KMS-11 (cell line): ENCODE data around the gene IVL.

Experiments used
- H2AFZ ChIP-seq: fragments of 200-600 bp; sonication (generic); 2 replicates; pipeline ENCODE4 v1.6.1; 2016; ENCODE audit warnings: antibody characterized with exemption, mixed run types, low read depth
- H3K27ac ChIP-seq: fragments of 200-600 bp; sonication (generic); 2 replicates; pipeline ENCODE4 v1.6.1; 2016; ENCODE audit warnings: mild to moderate bottlenecking, mixed run types
- H3K27me3 ChIP-seq: fragments of 200-600 bp; sonication (generic); 2 replicates; pipeline ENCODE4 v1.6.1; 2017; ENCODE audit warnings: mild to moderate bottlenecking, low read depth, mixed run types, moderate library complexity; ENCODE audit not compliant: insufficient read depth
- H3K36me3 ChIP-seq: fragments of 200-600 bp; sonication (generic); 2 replicates; pipeline ENCODE4 v1.6.1; 2017; ENCODE audit warnings: mild to moderate bottlenecking, mixed run types; ENCODE audit not compliant: insufficient read depth
- H3K4me1 ChIP-seq: fragments of 200-600 bp; sonication (generic); 2 replicates; pipeline ENCODE4 v1.6.1; 2016; ENCODE audit warnings: mild to moderate bottlenecking, low read depth, mixed run types; ENCODE audit not compliant: poor library complexity, severe bottlenecking
- H3K4me2 ChIP-seq: fragments of 200-600 bp; sonication (generic); 2 replicates; pipeline ENCODE4 v1.7.0; 2016; ENCODE audit warnings: mild to moderate bottlenecking, mixed run types
- H3K4me3 ChIP-seq: fragments of 200-600 bp; sonication (generic); IDR thresholded peaks from 2 replicates; pipeline ENCODE4 v1.6.1; 2017; ENCODE audit warnings: low read depth, low read length, mixed read lengths; ENCODE audit not compliant: insufficient read depth
- H3K79me2 ChIP-seq: fragments of 200-600 bp; sonication (generic); 2 replicates; pipeline ENCODE4 v1.6.1; 2016; ENCODE audit warnings: low read depth, mixed run types; ENCODE audit not compliant: insufficient read depth
- H3K9ac ChIP-seq: fragments of 200-600 bp; sonication (generic); 2 replicates; pipeline ENCODE4 v1.6.1; 2016; ENCODE audit warnings: mild to moderate bottlenecking, mixed run types
- H4K20me1 ChIP-seq: fragments of 200-600 bp; sonication (generic); 2 replicates; pipeline ENCODE4 v1.6.1; 2016; ENCODE audit warnings: mild to moderate bottlenecking, mixed run types; ENCODE audit not compliant: insufficient read depth
- TF ChIP-seq, protein P1 (sequence below): fragments of 200-600 bp; sonication (generic); conservative IDR thresholded peaks from 2 replicates; pipeline ENCODE4 v1.6.1; 2017; ENCODE audit warnings: low read depth, mild to moderate bottlenecking, antibody characterized with exemption, low read length, moderate library complexity, mixed read lengths

IVL gene

DNA sequence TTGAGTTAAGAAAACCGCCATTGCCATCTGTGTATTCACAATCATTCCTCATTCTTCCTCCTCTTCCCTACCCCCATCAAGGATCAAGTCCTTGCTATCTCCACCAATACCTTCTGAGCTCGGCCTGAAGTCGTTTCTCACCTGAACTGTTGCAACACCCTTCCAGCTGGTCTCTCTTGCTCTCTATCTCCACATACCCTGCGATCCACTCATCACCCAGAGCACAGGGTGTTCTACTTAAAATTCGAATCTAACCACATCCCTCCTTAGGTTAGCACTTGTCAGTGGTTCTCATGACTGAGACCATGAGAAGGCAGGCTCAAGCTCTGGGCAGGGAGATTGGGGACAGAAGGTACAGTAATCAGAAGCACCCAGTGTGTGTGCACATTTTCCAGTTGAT is 4.6 kb downstream of the IVL start:
- Histone ChIP-seq H3K27ac (no peak overlapping the region), H3K4me1 (no peaks in the 10 kb centered on the region), H3K79me2 (no peaks in the 10 kb centered on the region), H3K4me3 (no peak overlapping the region), H3K36me3 (no peaks in the 10 kb centered on the region), H3K9ac (no peak overlapping the region), H4K20me1 (no peaks in the 10 kb centered on the region), H3K4me2 (no peak overlapping the region), H3K27me3 (no peaks in the 10 kb centered on the region), H2AFZ (no peak overlapping the region)
- TF ChIP-seq, protein P1, sequence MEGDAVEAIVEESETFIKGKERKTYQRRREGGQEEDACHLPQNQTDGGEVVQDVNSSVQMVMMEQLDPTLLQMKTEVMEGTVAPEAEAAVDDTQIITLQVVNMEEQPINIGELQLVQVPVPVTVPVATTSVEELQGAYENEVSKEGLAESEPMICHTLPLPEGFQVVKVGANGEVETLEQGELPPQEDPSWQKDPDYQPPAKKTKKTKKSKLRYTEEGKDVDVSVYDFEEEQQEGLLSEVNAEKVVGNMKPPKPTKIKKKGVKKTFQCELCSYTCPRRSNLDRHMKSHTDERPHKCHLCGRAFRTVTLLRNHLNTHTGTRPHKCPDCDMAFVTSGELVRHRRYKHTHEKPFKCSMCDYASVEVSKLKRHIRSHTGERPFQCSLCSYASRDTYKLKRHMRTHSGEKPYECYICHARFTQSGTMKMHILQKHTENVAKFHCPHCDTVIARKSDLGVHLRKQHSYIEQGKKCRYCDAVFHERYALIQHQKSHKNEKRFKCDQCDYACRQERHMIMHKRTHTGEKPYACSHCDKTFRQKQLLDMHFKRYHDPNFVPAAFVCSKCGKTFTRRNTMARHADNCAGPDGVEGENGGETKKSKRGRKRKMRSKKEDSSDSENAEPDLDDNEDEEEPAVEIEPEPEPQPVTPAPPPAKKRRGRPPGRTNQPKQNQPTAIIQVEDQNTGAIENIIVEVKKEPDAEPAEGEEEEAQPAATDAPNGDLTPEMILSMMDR = no peak

DNA sequence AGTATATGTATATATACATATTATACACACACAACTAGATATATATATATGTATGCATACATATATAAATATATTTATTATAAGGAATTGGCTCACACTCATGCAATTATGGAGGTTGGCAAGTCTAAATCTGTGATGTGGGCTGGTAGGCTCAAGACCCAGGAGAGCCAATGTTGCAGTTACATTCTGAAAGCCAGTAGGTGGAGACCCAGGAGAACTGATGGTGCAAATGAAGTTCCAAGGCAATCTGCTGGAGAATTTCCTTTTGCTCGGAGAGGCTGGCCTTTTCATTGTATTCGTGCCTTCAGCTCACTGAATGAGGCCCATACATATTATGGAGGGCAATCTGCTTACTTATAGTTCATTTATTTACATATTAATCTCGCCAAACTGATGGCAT is 9.4 kb downstream of the IVL start:
- H2AFZ ChIP-seq = no peak overlapping the region
- no peak overlapping the region for H3K9ac ChIP-seq
- H3K4me1 ChIP-seq = no peaks in the 10 kb centered on the region
- no peaks in the 10 kb centered on the region for H3K36me3 ChIP-seq
- TF ChIP-seq, protein P1 = no peak
- no peaks in the 10 kb centered on the region for H4K20me1 ChIP-seq
- H3K27ac ChIP-seq = no peak overlapping the region
- H3K4me2 ChIP-seq = no peak overlapping the region
- H3K4me3 ChIP-seq = no peak overlapping the region
- H3K79me2 ChIP-seq = no peaks in the 10 kb centered on the region
- no peaks in the 10 kb centered on the region for H3K27me3 ChIP-seq

GRCh38 chr1:152919071-152919470 is 10.7 kb downstream of the IVL start:
- no peaks in the 10 kb centered on the region for H4K20me1 ChIP-seq
- H3K4me2 ChIP-seq = no peak overlapping the region
- H2AFZ ChIP-seq = no peak overlapping the region
- H3K4me1 ChIP-seq = no peaks in the 10 kb centered on the region
- no peak overlapping the region for H3K9ac ChIP-seq
- no peak overlapping the region for H3K27ac ChIP-seq
- no peaks in the 10 kb centered on the region for H3K36me3 ChIP-seq
- TF ChIP-seq, protein P1 = no peak
- no peaks in the 10 kb centered on the region for H3K79me2 ChIP-seq
- H3K4me3 ChIP-seq = no peak overlapping the region
- H3K27me3 ChIP-seq = no peaks in the 10 kb centered on the region

DNA sequence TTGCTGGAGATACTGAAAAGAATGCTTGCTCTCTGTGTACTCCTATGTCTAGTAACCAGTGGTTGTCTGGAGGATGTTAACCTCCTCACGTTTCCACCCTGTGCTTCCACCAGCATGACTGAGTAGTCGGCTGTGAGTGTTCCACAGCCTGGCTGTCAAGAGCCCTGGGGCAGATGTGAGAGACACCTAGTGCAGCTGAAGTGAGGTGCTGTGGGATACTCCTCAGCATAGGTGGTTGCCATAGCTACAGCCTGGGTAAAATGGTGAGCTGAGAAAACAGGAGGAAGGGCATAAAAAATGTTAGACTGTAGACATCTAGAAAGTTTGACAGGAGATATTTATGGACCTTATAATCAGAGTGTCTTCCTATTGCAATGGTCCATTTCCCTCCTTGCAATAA is 15.8 kb downstream of the IVL start:
- Histone ChIP-seq H3K27me3 (no peaks in the 10 kb centered on the region), H3K4me3 (no peak overlapping the region), H3K4me2 (no peak overlapping the region), H2AFZ (no peak overlapping the region), H3K36me3 (no peaks in the 10 kb centered on the region), H3K79me2 (no peaks in the 10 kb centered on the region), H3K4me1 (no peaks in the 10 kb centered on the region), H3K27ac (no peak overlapping the region), H3K9ac (no peak overlapping the region), H4K20me1 (no peaks in the 10 kb centered on the region)
- TF ChIP-seq, protein P1 = no peak

DNA sequence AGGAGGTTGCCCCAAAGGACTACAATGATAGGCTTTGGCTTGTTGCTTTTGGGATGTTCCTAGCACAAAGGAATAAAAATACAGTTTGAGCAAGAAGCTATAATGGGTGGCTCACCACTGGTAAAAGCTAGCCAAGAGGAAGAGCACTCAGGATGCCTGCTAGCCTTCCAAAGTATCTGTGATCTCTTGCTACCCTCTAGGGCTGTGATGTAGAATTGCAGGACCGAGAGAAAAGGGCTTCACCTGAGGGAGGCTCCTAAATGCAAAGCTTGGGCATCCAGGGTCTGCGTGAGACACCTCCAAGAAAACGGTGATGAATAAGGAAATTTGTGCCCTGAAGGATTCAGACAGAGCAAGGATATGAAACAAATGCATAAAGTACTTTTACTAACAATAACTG is 17.7 kb downstream of the IVL start:
- Histone ChIP-seq H2AFZ (no peak overlapping the region), H3K4me1 (no peaks in the 10 kb centered on the region), H3K36me3 (no peaks in the 10 kb centered on the region), H3K4me2 (no peak overlapping the region), H4K20me1 (no peaks in the 10 kb centered on the region), H3K27me3 (no peaks in the 10 kb centered on the region), H3K9ac (no peak overlapping the region), H3K4me3 (no peak overlapping the region), H3K27ac (no peak overlapping the region), H3K79me2 (no peaks in the 10 kb centered on the region)
- TF ChIP-seq, protein P1 = peak; percentile 80
